SK-N-SH treated with all-trans-retinoic acid at 6 μM for 48 hours (cell line): ENCODE results near the gene SLC6A6.

ENCODE experiments used
- ATAC-seq: fragments of 200-7000 bp; cut with Tn5 transposase; 3 replicates; pipeline ENCODE4 v1.9.1; 2020; ENCODE audit warnings: mild to moderate bottlenecking, moderate library complexity
- ARNTL ChIP-seq: fragments of 450-650 bp; formaldehyde crosslinking; IDR thresholded peaks from 2 replicates; pipeline ENCODE4 v1.5.0; 2020; ENCODE audit warnings: low read depth, mild to moderate bottlenecking, moderate library complexity, borderline replicate concordance
- BACH2 ChIP-seq: fragments of 250-450 bp; sonication (Bioruptor Pico); IDR thresholded peaks from 2 replicates; pipeline ENCODE4 v1.9.0; 2021; ENCODE audit warnings: mild to moderate bottlenecking, borderline replicate concordance
- CREB5 ChIP-seq: fragments of 250-450 bp; sonication (Bioruptor Pico); IDR thresholded peaks from 2 replicates; pipeline ENCODE4 v1.5.1; 2020; ENCODE audit warnings: low read depth, mild to moderate bottlenecking, moderate library complexity
- CSDC2 ChIP-seq: fragments of 250-450 bp; sonication (Bioruptor Pico); IDR thresholded peaks from 2 replicates; pipeline ENCODE4 v1.5.0; 2020; ENCODE audit warnings: mild to moderate bottlenecking, moderate library complexity
- CSRNP3 ChIP-seq: fragments of 250-450 bp; sonication (Bioruptor Pico); IDR thresholded peaks from 2 replicates; pipeline ENCODE4 v1.5.1; 2021; ENCODE audit warnings: mild to moderate bottlenecking, moderate library complexity
- ESRRG ChIP-seq: fragments of 250-450 bp; sonication (Bioruptor Pico); IDR thresholded peaks from 2 replicates; pipeline ENCODE4 v1.6.1; 2021; ENCODE audit warnings: mild to moderate bottlenecking
- GLIS3 ChIP-seq: fragments of 250-450 bp; sonication (Bioruptor Pico); IDR thresholded peaks from 2 replicates; pipeline ENCODE4 v1.5.0; 2020; ENCODE audit warnings: mild to moderate bottlenecking, moderate library complexity
- ISL1 ChIP-seq: fragments of 250-450 bp; sonication (Bioruptor Pico); IDR thresholded peaks from 2 replicates; pipeline ENCODE4 v2.1.2; 2022; ENCODE audit warnings: mild to moderate bottlenecking, moderate library complexity
- OSR1 ChIP-seq: fragments of 250-450 bp; sonication (Bioruptor Pico); IDR thresholded peaks from 2 replicates; pipeline ENCODE4 v1.8.0; 2022; ENCODE audit warnings: moderate library complexity, mild to moderate bottlenecking, inconsistent platforms
- PATZ1 ChIP-seq: fragments of 250-450 bp; sonication (Bioruptor Pico); IDR thresholded peaks from 2 replicates; pipeline ENCODE4 v1.8.0; 2020; ENCODE audit warnings: mild to moderate bottlenecking, moderate library complexity, borderline replicate concordance
- POU6F1 ChIP-seq: fragments of 250-450 bp; sonication (Bioruptor Pico); IDR thresholded peaks from 2 replicates; pipeline ENCODE4 v1.8.0; 2021; ENCODE audit warnings: low read depth, mild to moderate bottlenecking, moderate library complexity, borderline replicate concordance
- SNAI2 ChIP-seq: fragments of 250-450 bp; sonication (Bioruptor Pico); IDR thresholded peaks from 2 replicates; pipeline ENCODE4 v1.5.0; 2020; ENCODE audit warnings: mild to moderate bottlenecking, moderate library complexity
- TCF4 ChIP-seq: fragments of 250-450 bp; sonication (Bioruptor Pico); IDR thresholded peaks from 2 replicates; pipeline ENCODE4 v1.8.0; 2021; ENCODE audit warnings: mild to moderate bottlenecking, moderate library complexity, borderline replicate concordance
- TOX ChIP-seq: fragments of 250-450 bp; sonication (Bioruptor Pico); IDR thresholded peaks from 2 replicates; pipeline ENCODE4 v1.8.0; 2021; ENCODE audit warnings: mild to moderate bottlenecking, moderate library complexity, borderline replicate concordance
- TSHZ2 ChIP-seq: fragments of 250-450 bp; sonication (Bioruptor Pico); IDR thresholded peaks from 2 replicates; pipeline ENCODE4 v1.5.0; 2020; ENCODE audit warnings: mild to moderate bottlenecking, moderate library complexity
- ZFP3 ChIP-seq: fragments of 250-450 bp; sonication (Bioruptor Pico); IDR thresholded peaks from 2 replicates; pipeline ENCODE4 v1.5.0; 2020; ENCODE audit warnings: mild to moderate bottlenecking, moderate library complexity
- ZFP30 ChIP-seq: fragments of 450-650 bp; formaldehyde crosslinking; IDR thresholded peaks from 2 replicates; pipeline ENCODE4 v1.5.0; 2022; ENCODE audit warnings: mild to moderate bottlenecking, moderate library complexity
- ZNF565 ChIP-seq: fragments of 450-650 bp; formaldehyde crosslinking; conservative IDR thresholded peaks from 2 replicates; pipeline ENCODE4 v1.5.0; 2020; ENCODE audit warnings: low read depth, mild to moderate bottlenecking, moderate library complexity
- ZNF70 ChIP-seq: fragments of 450-650 bp; formaldehyde crosslinking; IDR thresholded peaks from 2 replicates; pipeline ENCODE4 v1.5.0; 2020; ENCODE audit warnings: mild to moderate bottlenecking, moderate library complexity
- ZNF8 ChIP-seq: fragments of 450-650 bp; formaldehyde crosslinking; IDR thresholded peaks from 2 replicates; pipeline ENCODE4 v1.5.0; 2020; ENCODE audit warnings: mild to moderate bottlenecking, moderate library complexity

The SLC6A6 gene

GRCh38 chr3:14466179-14466903 lies 63.9 kb downstream of the SLC6A6 start:
- ATAC-seq = no peak
- TF ChIP-seq ARNTL (CRISPR knock-in tag) = no peak
- TF ChIP-seq TCF4 = no peak
- TF ChIP-seq POU6F1 (CRISPR knock-in tag) = no peak
- no peak for TF ChIP-seq TSHZ2 (CRISPR knock-in tag)
- no peak for TF ChIP-seq BACH2
- no peak for TF ChIP-seq ISL1 (CRISPR knock-in tag)
- no peak for TF ChIP-seq PATZ1
- TF ChIP-seq, all 23 proteins: peak for 0

GRCh38 chr3:14467814-14468620 lies 65.6 kb downstream of the SLC6A6 start:
- TF ChIP-seq ARNTL (CRISPR knock-in tag) = no peak
- no peak for TF ChIP-seq TOX (CRISPR knock-in tag)
- no peak for TF ChIP-seq GLIS3 (CRISPR knock-in tag)
- TF ChIP-seq ZNF565 (CRISPR knock-in tag) = no peak
- TF ChIP-seq ZFP30 (CRISPR knock-in tag) = no peak
- TF ChIP-seq TCF4 = no peak
- no peak for TF ChIP-seq TSHZ2 (CRISPR knock-in tag)
- no peak for TF ChIP-seq CSRNP3 (CRISPR knock-in tag)
- TF ChIP-seq ZNF70 (CRISPR knock-in tag) = no peak
- TF ChIP-seq ZNF8 (CRISPR knock-in tag) = no peak
- TF ChIP-seq ZFP3 (CRISPR knock-in tag) = no peak
- TF ChIP-seq OSR1 (CRISPR knock-in tag) = no peak
- TF ChIP-seq ISL1 (CRISPR knock-in tag) = no peak
- TF ChIP-seq BACH2 = no peak
- TF ChIP-seq CSDC2 (CRISPR knock-in tag) = no peak
- no peak for TF ChIP-seq POU6F1 (CRISPR knock-in tag)
- TF ChIP-seq SNAI2 (CRISPR knock-in tag) = no peak
- TF ChIP-seq ESRRG (CRISPR knock-in tag) = no peak
- no peak for TF ChIP-seq CREB5 (CRISPR knock-in tag)
- peak; percentile 34; the same call in 2 of the 3 replicates for ATAC-seq
